ENCODE results near the gene RPS27A. TPM values are rescaled to one million over a fixed set of nuclear protein-coding genes. Genes with fewer than 3 reads are reported as not detected.

RPS27A gene
- total RNA-seq, 1 donor from 2014 or later: 632 TPM

Other genes starting within 250 kb of the RPS27A start
- 578 TPM for gene RTN4, start 182.2 kb upstream of the RPS27A start, total RNA-seq
- 41.6 TPM for gene CLHC1, start 395 bp upstream of the RPS27A start, total RNA-seq
- gene MTIF2, start 36.5 kb downstream of the RPS27A start, total RNA-seq: 17.2 TPM
- 302 TPM for gene CCDC88A, start 187.2 kb downstream of the RPS27A start, total RNA-seq

Data from temporal lobe (tissue), 1 donor.